ENCODE results near the gene RAB43.

RAB43 gene

DNA sequence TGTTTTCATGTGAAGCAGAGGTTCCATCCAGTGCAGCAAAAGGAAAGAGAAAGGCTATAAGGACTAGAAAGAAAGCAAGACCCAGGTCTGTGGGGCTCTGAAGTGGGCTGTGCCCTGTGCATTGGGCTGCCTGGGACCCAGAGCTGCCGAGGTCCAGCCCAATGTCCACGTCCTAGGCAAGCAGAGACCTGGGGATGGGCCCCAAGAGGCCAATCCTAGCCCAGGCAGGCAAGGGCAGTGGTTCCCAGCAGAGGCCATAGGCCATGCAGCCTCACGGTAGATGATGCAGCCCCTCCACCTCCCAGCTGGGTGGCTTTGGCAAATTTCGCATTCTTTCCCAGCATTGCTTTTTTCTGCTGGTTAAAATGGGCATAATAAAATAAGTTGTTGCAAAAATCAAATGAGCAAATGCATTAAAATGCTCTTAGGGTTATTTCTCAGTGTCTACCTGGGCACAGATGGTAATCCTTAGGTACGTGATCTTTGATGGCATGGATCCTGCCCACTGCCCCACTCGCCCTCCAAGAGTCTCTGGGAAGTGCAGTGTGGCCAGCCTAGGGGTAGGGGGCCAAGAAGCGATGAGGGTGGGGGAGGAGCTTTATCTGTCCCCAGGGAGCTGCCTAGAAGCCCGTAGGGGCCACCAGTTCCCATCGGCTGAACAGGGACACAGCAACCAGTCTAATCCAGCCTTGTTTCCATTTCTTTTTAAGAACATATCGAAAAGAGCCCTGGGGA, 83.3 kb downstream of the RAB43 start:
- DNase-seq (ENCODE audit: low read depth in 2 of 2) = no peak
